22Rv1 (cell line): ENCODE results near the gene CMTM8.

ENCODE experiments used
- H3K27ac ChIP-seq: fragments of 450-650 bp; 2 replicates; pipeline ENCODE4 v1.5.1; 2017
- CTCF ChIP-seq: fragments of 450-650 bp; IDR thresholded peaks from 2 replicates; pipeline ENCODE4 v1.5.1; 2017; ENCODE audit warnings: mild to moderate bottlenecking
- ZFX ChIP-seq: fragments of 450-650 bp; IDR thresholded peaks from 2 replicates; pipeline ENCODE4 v1.6.1; 2017; ENCODE audit warnings: antibody characterized with exemption, borderline replicate concordance

CMTM8 gene

GRCh38 chr3:32288819-32289218, 50.3 kb downstream of the CMTM8 start:
- TF ChIP-seq CTCF (no peak), ZFX (no peak)
- H3K27ac ChIP-seq = no peak overlapping the region

GRCh38 chr3:32290619-32291018, 52.1 kb downstream of the CMTM8 start:
- TF ChIP-seq CTCF (no peak), ZFX (no peak)
- no peak overlapping the region for H3K27ac ChIP-seq

GRCh38 chr3:32292085-32292796, 53.8 kb downstream of the CMTM8 start:
- H3K27ac ChIP-seq = no peak overlapping the region
- no peak for TF ChIP-seq ZFX
- TF ChIP-seq CTCF = no peak

GRCh38 chr3:32293903-32294302, 55.4 kb downstream of the CMTM8 start:
- H3K27ac ChIP-seq = no peak overlapping the region
- TF ChIP-seq ZFX = no peak
- no peak for TF ChIP-seq CTCF

- TF ChIP-seq ZFX (no peak), CTCF (peak; percentile 96)
- no peak overlapping the region for H3K27ac ChIP-seq
Observed at GRCh38 chr3:32296251-32297204, 58.0 kb downstream of the CMTM8 start.

GRCh38 chr3:32297366-32297765, 58.9 kb downstream of the CMTM8 start:
- no peak for TF ChIP-seq ZFX
- TF ChIP-seq CTCF = no peak
- H3K27ac ChIP-seq = no peak overlapping the region

GRCh38 chr3:32301426-32301825, 62.9 kb downstream of the CMTM8 start:
- no peak overlapping the region for H3K27ac ChIP-seq
- no peak for TF ChIP-seq ZFX
- TF ChIP-seq CTCF = no peak
